Measurements from ENCODE around the gene ADD2. TPM values are rescaled to one million over a fixed set of nuclear protein-coding genes. Genes with fewer than 3 reads are reported as not detected.

The ADD2 gene
- total RNA-seq, 2 experiments from 2014 or later: 26.9 to 31.5 TPM

- intact Hi-C loops (cut with DNase I, micrococcal nuclease): loop anchor here (1.0 to 5.0 kb wide), 4 partner anchors 96 to 344 kb away; partner anchors contain the start of gene TGFA (in 1 of the 2)
- Mint-ChIP-seq H3K4me1 (peaks cover 4% of the 10 kb centered on the region), H3K27me3 (no peaks in the 10 kb centered on the region), H3K36me3 (ENCODE audit: low read depth) (no peaks in the 10 kb centered on the region), H3K4me3 (no peak overlapping the region), H3K9me3 (ENCODE audit: low read depth) (peaks cover 3% of the 10 kb centered on the region), H3K27ac (no peak overlapping the region)
- DNase-seq (peak; percentile 87), ATAC-seq (peak; percentile 88)
- POLR2A ChIA-PET: no interaction called here
- CTCF ChIA-PET: interaction anchor here (0.6 to 8.7 kb wide), 13 partner anchors 8 to 344 kb away, joined by 3 to 80 read pairs (median 4); partner anchors contain the start of gene FAM136A
Observed at GRCh38 chr2:70647873-70648481, 120.0 kb downstream of the ADD2 start.

- Mint-ChIP-seq H3K4me3 (no peak overlapping the region), H3K4me1 (peaks cover 5% of the 10 kb centered on the region), H3K27ac (no peak overlapping the region), H3K9me3 (ENCODE audit: low read depth) (no peaks in the 10 kb centered on the region), H3K27me3 (no peaks in the 10 kb centered on the region), H3K36me3 (ENCODE audit: low read depth) (no peaks in the 10 kb centered on the region)
- DNase-seq (no peak), ATAC-seq (no peak)
- ChIA-PET CTCF (interaction anchor here (0.7 to 8.7 kb wide), 10 partner anchors 10 to 731 kb away, joined by 3 to 80 read pairs (median 5); partner anchors contain the start of genes FAM136A and MXD1), POLR2A (no interaction called here)
- intact Hi-C loops (cut with DNase I, micrococcal nuclease): loop anchor here in 1 of 2 experiments (5.0 kb wide), 1 partner anchor 94 kb away; the partner anchor contains the start of gene TGFA
Observed at GRCh38 chr2:70646420-70646818, 121.6 kb downstream of the ADD2 start.

DNA sequence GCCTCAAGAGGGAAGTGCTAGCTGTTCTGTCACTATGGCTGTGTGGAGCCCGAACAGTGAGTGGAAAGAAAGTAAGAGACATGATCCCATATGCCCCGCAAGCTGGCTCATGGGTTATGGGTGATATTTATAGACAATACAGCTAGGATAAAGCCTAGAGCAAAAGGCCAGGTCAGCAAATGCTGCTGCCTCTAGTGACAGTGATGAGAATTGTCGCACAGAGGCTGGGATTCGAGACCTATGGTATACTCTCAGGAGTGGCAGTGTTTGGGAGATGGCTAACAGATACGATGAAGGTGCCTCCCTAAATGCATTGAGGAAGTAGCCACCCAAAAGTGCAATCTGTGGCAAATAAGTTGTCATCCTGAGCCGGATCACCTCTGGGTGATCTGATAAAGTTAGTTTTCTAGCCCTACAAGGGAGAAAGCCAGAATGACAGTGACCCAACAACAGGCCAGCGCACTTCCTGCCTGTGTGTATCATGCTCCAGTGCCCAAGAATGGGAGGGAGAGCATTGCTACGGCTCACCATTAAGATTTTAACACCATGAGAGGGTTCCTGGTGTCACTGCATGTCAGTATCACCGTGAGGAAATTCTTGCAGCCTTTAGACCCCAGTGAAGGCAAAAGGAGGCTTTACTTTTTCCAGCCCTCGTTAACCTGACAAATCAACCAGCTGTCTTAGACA lies 122.1 kb downstream of the ADD2 start:
- ChIA-PET POLR2A (no interaction called here), CTCF (interaction anchor here (0.7 to 8.7 kb wide), 11 partner anchors 8 to 731 kb away, joined by 3 to 80 read pairs (median 6); partner anchors contain the start of genes FAM136A, MXD1 and SNRPG)
- Mint-ChIP-seq H3K27ac (no peak overlapping the region), H3K4me1 (peaks cover 10% of the 10 kb centered on the region), H3K4me3 (no peak overlapping the region), H3K27me3 (no peaks in the 10 kb centered on the region), H3K9me3 (ENCODE audit: low read depth) (no peaks in the 10 kb centered on the region), H3K36me3 (ENCODE audit: low read depth) (no peaks in the 10 kb centered on the region)
- no peak for ATAC-seq
- intact Hi-C loops (cut with DNase I, micrococcal nuclease): loop anchor here in 1 of 2 experiments (5.0 kb wide), 1 partner anchor 94 kb away; the partner anchor contains the start of gene TGFA
- DNase-seq: no peak

- Mint-ChIP-seq H3K4me1 (peaks cover 25% of the 10 kb centered on the region), H3K4me3 (no peak overlapping the region)
- CTCF ChIA-PET: interaction anchor here (0.6 to 8.7 kb wide), 11 partner anchors 9 to 340 kb away, joined by 3 to 80 read pairs (median 4); partner anchors contain the start of genes FAM136A and FIGLA
Observed at GRCh38 chr2:70643715-70644114, 124.3 kb downstream of the ADD2 start.

GRCh38 chr2:70641263-70641784 lies 126.7 kb downstream of the ADD2 start:
- Mint-ChIP-seq H3K27me3 (no peaks in the 10 kb centered on the region), H3K4me3 (no peak overlapping the region), H3K27ac (no peak overlapping the region), H3K9me3 (ENCODE audit: low read depth) (no peaks in the 10 kb centered on the region), H3K36me3 (ENCODE audit: low read depth) (no peaks in the 10 kb centered on the region), H3K4me1 (peaks cover 31% of the 10 kb centered on the region)
- CTCF ChIA-PET: no interaction called here
- DNase-seq: no peak
- POLR2A ChIA-PET: no interaction called here
- intact Hi-C loops (cut with DNase I, micrococcal nuclease): no loop called here
- peak; percentile 73 for ATAC-seq

More at GRCh38 chr2:70643715-70644114, 124.3 kb downstream of the ADD2 start:
- peak; percentile 68 for DNase-seq
- no peaks in the 10 kb centered on the region for H3K27me3 Mint-ChIP-seq
- POLR2A ChIA-PET: no interaction called here
- no peaks in the 10 kb centered on the region for H3K36me3 Mint-ChIP-seq (ENCODE audit: low read depth)
- no peaks in the 10 kb centered on the region for H3K9me3 Mint-ChIP-seq (ENCODE audit: low read depth)
- no peak for ATAC-seq
- intact Hi-C loops (cut with DNase I, micrococcal nuclease): loop anchor here in 1 of 2 experiments (1.0 kb wide), 2 partner anchors 302 to 339 kb away; no protein-coding TSS in a partner anchor
- no peak overlapping the region for H3K27ac Mint-ChIP-seq

- no peak overlapping the region for H3K4me3 Mint-ChIP-seq
- no peak overlapping the region for H3K27ac Mint-ChIP-seq
- no peaks in the 10 kb centered on the region for H3K9me3 Mint-ChIP-seq (ENCODE audit: low read depth)
- intact Hi-C loops (cut with DNase I, micrococcal nuclease): no loop called here
- no peaks in the 10 kb centered on the region for H3K36me3 Mint-ChIP-seq (ENCODE audit: low read depth)
- peaks cover 31% of the 10 kb centered on the region for H3K4me1 Mint-ChIP-seq
- ATAC-seq (no peak), DNase-seq (no peak)
- H3K27me3 Mint-ChIP-seq: no peaks in the 10 kb centered on the region
- ChIA-PET CTCF (interaction anchor here (0.6 to 2.7 kb wide), 16 partner anchors 9 to 899 kb away, joined by 3 to 23 read pairs (median 3); no protein-coding TSS in a partner anchor), POLR2A (no interaction called here)
Observed at GRCh38 chr2:70639841-70640436, 128.1 kb downstream of the ADD2 start.

GRCh38 chr2:70638561-70638960 lies 129.4 kb downstream of the ADD2 start:
- CTCF ChIA-PET: interaction anchor here (0.6 to 2.7 kb wide), 9 partner anchors 9 to 335 kb away, joined by 3 to 23 read pairs (median 3); no protein-coding TSS in a partner anchor
- DNase-seq (no peak), ATAC-seq (no peak)
- Mint-ChIP-seq H3K4me3 (no peak overlapping the region), H3K27ac (no peak overlapping the region), H3K9me3 (ENCODE audit: low read depth) (peaks cover 3% of the 10 kb centered on the region), H3K36me3 (ENCODE audit: low read depth) (no peaks in the 10 kb centered on the region), H3K4me1 (peaks cover 31% of the 10 kb centered on the region), H3K27me3 (no peaks in the 10 kb centered on the region)
- POLR2A ChIA-PET: interaction anchor here (0.6 kb wide), 1 partner anchor 39 kb away, joined by 4 read pairs; no protein-coding TSS in a partner anchor
- intact Hi-C loops (cut with DNase I, micrococcal nuclease): no loop called here

DNA sequence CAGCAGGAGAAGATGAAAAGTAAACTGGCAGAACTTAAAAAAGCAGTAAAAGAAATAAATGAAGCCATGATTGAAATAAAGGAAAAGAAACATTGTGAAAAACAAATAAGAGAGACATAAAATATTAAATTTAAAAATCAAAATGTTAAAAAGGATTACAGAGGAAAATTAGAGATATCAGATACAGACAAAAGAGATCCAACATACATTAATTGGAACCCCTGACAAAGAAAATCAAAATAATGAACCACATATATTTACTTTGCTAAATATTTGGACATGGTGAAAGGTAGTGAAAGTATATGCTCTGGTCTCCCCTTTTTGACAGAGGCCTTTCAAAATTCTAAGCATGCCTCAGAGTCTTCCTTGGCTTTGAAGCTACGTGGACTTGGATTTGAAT lies 134.5 kb downstream of the ADD2 start:
- Mint-ChIP-seq H3K27ac (no peak overlapping the region), H3K4me1 (peaks cover 6% of the 10 kb centered on the region), H3K27me3 (no peaks in the 10 kb centered on the region), H3K9me3 (ENCODE audit: low read depth) (peaks cover 6% of the 10 kb centered on the region), H3K4me3 (no peak overlapping the region), H3K36me3 (ENCODE audit: low read depth) (no peaks in the 10 kb centered on the region)
- ChIA-PET CTCF (interaction anchor here (1.2 to 5.1 kb wide), 2 partner anchors 14 to 16 kb away, joined by 3 to 26 read pairs; no protein-coding TSS in a partner anchor), POLR2A (no interaction called here)
- intact Hi-C loops (cut with DNase I, micrococcal nuclease): no loop called here
- DNase-seq (no peak), ATAC-seq (no peak)

GRCh38 chr2:70632966-70633365 lies 135.0 kb downstream of the ADD2 start:
- Mint-ChIP-seq H3K4me1 (peaks cover 1% of the 10 kb centered on the region), H3K4me3 (no peak overlapping the region), H3K9me3 (ENCODE audit: low read depth) (peaks cover 6% of the 10 kb centered on the region), H3K27me3 (no peaks in the 10 kb centered on the region), H3K27ac (no peak overlapping the region), H3K36me3 (ENCODE audit: low read depth) (no peaks in the 10 kb centered on the region)
- intact Hi-C loops (cut with DNase I, micrococcal nuclease): no loop called here
- ChIA-PET POLR2A (no interaction called here), CTCF (interaction anchor here (0.5 to 5.1 kb wide), 4 partner anchors 14 to 334 kb away, joined by 3 to 26 read pairs (median 3); no protein-coding TSS in a partner anchor)
- ATAC-seq: no peak
- DNase-seq: no peak

DNA sequence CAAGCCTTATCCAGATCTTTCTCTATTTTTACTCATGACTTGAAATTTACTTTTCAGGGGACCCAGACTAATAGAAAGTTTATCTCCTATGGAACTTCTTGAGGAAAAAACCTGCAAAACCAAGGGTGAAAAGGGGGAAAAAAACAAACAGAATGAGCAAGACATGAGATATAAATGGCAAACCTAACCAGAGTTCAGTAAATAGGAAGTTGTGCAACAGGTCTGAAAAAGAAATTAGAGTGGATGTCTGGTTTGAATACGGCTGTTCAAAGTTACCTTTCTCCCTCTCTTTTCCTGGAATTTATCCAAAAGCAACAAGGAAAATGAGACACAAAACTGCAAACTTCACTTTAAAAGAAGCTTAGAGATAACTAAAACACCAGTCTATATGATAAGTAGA lies 135.6 kb downstream of the ADD2 start:
- POLR2A ChIA-PET: no interaction called here
- Mint-ChIP-seq H3K27ac (no peak overlapping the region), H3K36me3 (ENCODE audit: low read depth) (no peaks in the 10 kb centered on the region), H3K4me3 (no peak overlapping the region), H3K9me3 (ENCODE audit: low read depth) (peaks cover 6% of the 10 kb centered on the region), H3K27me3 (no peaks in the 10 kb centered on the region), H3K4me1 (no peaks in the 10 kb centered on the region)
- intact Hi-C loops (cut with DNase I, micrococcal nuclease): no loop called here
- CTCF ChIA-PET: interaction anchor here (0.5 to 1.2 kb wide), 3 partner anchors 15 to 334 kb away, joined by 3 read pairs; no protein-coding TSS in a partner anchor
- ATAC-seq (no peak), DNase-seq (no peak)

DNA sequence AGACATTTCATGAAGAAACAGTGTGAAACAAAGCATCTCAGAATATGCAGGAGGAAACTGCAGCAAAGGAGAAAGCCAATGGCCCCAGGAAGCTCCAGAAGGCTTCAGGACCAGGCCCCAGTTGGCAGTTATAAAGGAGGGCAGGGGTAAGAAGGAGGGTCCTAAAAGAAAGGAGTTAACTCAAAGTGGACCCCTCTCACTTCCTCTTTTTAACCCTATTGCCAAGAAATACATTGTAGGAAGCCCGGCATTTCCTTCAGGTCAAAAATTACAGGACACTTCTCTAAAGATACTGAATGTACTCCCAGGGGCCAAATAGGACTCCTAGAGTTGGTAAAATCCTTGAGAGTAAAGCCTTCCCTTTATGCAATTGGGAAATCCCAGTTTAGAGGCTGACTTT lies 137.2 kb downstream of the ADD2 start:
- DNase-seq (no peak), ATAC-seq (no peak)
- Mint-ChIP-seq H3K27me3 (peaks cover 2% of the 10 kb centered on the region), H3K36me3 (ENCODE audit: low read depth) (no peaks in the 10 kb centered on the region), H3K4me3 (no peak overlapping the region), H3K27ac (no peak overlapping the region), H3K9me3 (ENCODE audit: low read depth) (peaks cover 6% of the 10 kb centered on the region), H3K4me1 (no peaks in the 10 kb centered on the region)
- intact Hi-C loops (cut with DNase I, micrococcal nuclease): no loop called here
- ChIA-PET POLR2A (no interaction called here), CTCF (interaction anchor here (1.0 to 3.8 kb wide), 3 partner anchors 9 to 327 kb away, joined by 4 to 11 read pairs (median 4); no protein-coding TSS in a partner anchor)

Data from activated CD4-positive, alpha-beta T cell treated with anti-CD3 and anti-CD28 coated beads for 36 hours (primary cell).